Endothelial cell of umbilical vein (primary cell): Measurements from ENCODE around the gene PTGDS.
A peak's percentile ranks its signal among the peaks of the same experiment; 100 is the strongest.

Source experiments
- EZH2 ChIP-seq: IDR thresholded peaks from 2 replicates; pipeline ENCODE4 v1.6.1; 2012; ENCODE audit warnings: borderline replicate concordance, low read depth, mild to moderate bottlenecking, moderate library complexity, low read length, inconsistent platforms; ENCODE audit not compliant: severe bottlenecking
- FOS ChIP-seq: IDR thresholded peaks from 2 replicates; pipeline ENCODE4 v1.6.1; 2011; ENCODE audit warnings: mild to moderate bottlenecking, low read length, moderate library complexity, borderline replicate concordance; ENCODE audit not compliant: insufficient read depth
- GATA2 ChIP-seq: IDR thresholded peaks from 2 replicates; pipeline ENCODE4 v1.7.0; 2011; ENCODE audit warnings: low read depth, mild to moderate bottlenecking, moderate library complexity, mixed read lengths, low read length; ENCODE audit not compliant: insufficient read length, insufficient read depth
- JUN ChIP-seq: IDR thresholded peaks from 2 replicates; pipeline ENCODE4 v1.6.1; 2011; ENCODE audit warnings: borderline replicate concordance, low read depth; ENCODE audit not compliant: insufficient read length, insufficient read depth
- MAX ChIP-seq: IDR thresholded peaks from 2 replicates; pipeline ENCODE4 v1.6.1; 2011; ENCODE audit not compliant: insufficient read depth, insufficient read length
- MYC ChIP-seq: IDR thresholded peaks from one replicate; pipeline ENCODE4 v1.6.1; 2011; ENCODE audit warnings: mild to moderate bottlenecking, low read depth, low read length
- POLR2A ChIP-seq: IDR thresholded peaks from 2 replicates; pipeline ENCODE4 v1.6.1; 2012; ENCODE audit warnings: low read depth, mild to moderate bottlenecking, control low read depth, low read length
- POLR2AphosphoS5 ChIP-seq: IDR thresholded peaks from 2 replicates; pipeline ENCODE4 v1.6.1; 2012; ENCODE audit warnings: low read depth, mild to moderate bottlenecking, control low read depth, low read length, moderate library complexity; ENCODE audit not compliant: insufficient read depth
- TF ChIP-seq, protein P1 (sequence below), 2 donors: IDR thresholded peaks; 1 replicate in 1 of 2; 2 replicates in 1 of 2; pipeline ENCODE4 v1.5.1; 2011; ENCODE audit warnings: low read length in 2 of 2, mild to moderate bottlenecking in 2 of 2, moderate library complexity in 2 of 2, control low read depth in 1 of 2, inconsistent platforms in 1 of 2, low read depth in 1 of 2; ENCODE audit not compliant: insufficient read depth in 1 of 2; ENCODE audit errors: extremely low read depth in 1 of 2

DNA sequence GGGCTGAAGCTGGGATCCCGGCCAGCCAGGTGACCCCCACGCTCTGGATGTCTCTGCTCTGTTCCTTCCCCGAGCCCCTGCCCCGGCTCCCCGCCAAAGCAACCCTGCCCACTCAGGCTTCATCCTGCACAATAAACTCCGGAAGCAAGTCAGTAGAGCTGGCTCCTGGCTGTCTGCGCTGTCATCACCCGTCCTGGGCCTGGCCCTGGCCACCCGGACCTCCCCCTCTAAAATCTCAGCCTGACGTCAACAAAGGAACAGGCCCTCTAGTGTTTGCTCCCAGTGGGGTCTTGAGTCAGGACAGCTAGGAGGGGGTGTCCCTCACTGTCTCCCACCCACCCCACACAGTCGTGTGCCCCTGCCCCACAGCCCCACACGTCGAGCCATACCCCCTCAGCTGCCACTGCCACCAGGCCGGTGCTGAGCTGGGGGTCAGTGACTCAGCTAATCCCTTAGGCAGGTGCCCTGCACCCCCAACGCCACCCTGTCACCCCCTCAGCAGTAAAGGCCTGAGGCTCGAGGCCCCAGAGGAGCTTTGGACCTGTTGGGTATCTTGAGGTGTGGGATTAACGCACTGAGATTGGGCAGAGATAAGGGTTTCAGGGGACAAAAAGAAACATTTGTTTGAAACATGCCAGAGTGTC is 4.4 kb downstream of the PTGDS start:
- TF ChIP-seq, protein P1, sequence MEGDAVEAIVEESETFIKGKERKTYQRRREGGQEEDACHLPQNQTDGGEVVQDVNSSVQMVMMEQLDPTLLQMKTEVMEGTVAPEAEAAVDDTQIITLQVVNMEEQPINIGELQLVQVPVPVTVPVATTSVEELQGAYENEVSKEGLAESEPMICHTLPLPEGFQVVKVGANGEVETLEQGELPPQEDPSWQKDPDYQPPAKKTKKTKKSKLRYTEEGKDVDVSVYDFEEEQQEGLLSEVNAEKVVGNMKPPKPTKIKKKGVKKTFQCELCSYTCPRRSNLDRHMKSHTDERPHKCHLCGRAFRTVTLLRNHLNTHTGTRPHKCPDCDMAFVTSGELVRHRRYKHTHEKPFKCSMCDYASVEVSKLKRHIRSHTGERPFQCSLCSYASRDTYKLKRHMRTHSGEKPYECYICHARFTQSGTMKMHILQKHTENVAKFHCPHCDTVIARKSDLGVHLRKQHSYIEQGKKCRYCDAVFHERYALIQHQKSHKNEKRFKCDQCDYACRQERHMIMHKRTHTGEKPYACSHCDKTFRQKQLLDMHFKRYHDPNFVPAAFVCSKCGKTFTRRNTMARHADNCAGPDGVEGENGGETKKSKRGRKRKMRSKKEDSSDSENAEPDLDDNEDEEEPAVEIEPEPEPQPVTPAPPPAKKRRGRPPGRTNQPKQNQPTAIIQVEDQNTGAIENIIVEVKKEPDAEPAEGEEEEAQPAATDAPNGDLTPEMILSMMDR (IDR thresholded peaks at IDR 0.05; ENCODE audit: extremely low read depth in 1 of 2, insufficient read depth in 1 of 2, low read depth in 1 of 2, low read length in 2 of 2), result no peak
- no peak for TF ChIP-seq POLR2A
- TF ChIP-seq GATA2, result peak; percentile 66
- no peak for TF ChIP-seq EZH2
- no peak for TF ChIP-seq MAX
- no peak for TF ChIP-seq POLR2AphosphoS5
- no peak for TF ChIP-seq JUN
- no peak for TF ChIP-seq MYC
- TF ChIP-seq FOS, result no peak
